GM13977 (cell line): ENCODE results near the gene SLC22A16.

Experiments used
- DNase-seq: peaks from one replicate; pipeline ENCODE4 v3.0.0; 2012; ENCODE audit warnings: low spot score
- CTCF ChIP-seq: IDR thresholded peaks from 2 replicates; pipeline ENCODE4 v1.5.1; 2012; ENCODE audit warnings: mild to moderate bottlenecking, control low read depth; ENCODE audit not compliant: insufficient read depth; ENCODE audit errors: extremely low read depth, missing control alignments
- in situ Hi-C: fragments of 300-500 bp; cut with MboI; formaldehyde crosslinking; loops from one replicate; pipeline ENCODE4 v1.12.0; 2022; ENCODE audit warnings: low sequenced_read_pairs, low pct_unique_long_range_greater_than_20kb, mixed read lengths, inconsistent platforms; ENCODE audit not compliant: unreplicated experiment

Gene SLC22A16

DNA sequence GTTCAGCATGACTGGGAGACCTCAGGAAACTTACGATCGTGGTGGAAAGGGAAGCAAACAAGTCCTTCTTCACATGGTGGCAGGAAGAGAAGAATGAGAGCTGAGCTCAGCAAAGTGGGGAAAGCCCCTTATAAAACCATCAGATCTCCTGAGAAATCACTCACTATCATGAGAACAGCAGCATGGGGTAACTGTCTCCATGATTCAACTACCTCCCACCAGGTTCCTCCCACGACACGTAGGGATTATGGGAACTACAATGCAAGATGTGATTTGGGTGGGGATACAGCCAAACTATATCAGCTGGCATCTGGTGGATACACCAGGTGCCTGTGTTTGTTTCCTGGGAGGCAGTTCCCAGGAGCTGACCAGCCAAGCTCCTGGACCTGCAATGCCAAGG lies 65.9 kb downstream of the SLC22A16 start:
- DNase-seq, result no peak
- no peak for TF ChIP-seq CTCF
- in situ Hi-C loops, result no loop called here

GRCh38 chr6:110409794-110410193 lies 66.6 kb downstream of the SLC22A16 start:
- no peak for TF ChIP-seq CTCF
- in situ Hi-C loops, result no loop called here

GRCh38 chr6:110408901-110409300 lies 67.5 kb downstream of the SLC22A16 start:
- no peak for TF ChIP-seq CTCF
- no peak for DNase-seq
- in situ Hi-C loops, result no loop called here

More at GRCh38 chr6:110409794-110410193, 66.6 kb downstream of the SLC22A16 start:
- no peak for DNase-seq

GRCh38 chr6:110404607-110405006 lies 71.8 kb downstream of the SLC22A16 start:
- in situ Hi-C loops, result no loop called here
- TF ChIP-seq CTCF, result no peak
- no peak for DNase-seq

- no peak for TF ChIP-seq CTCF
- DNase-seq, result no peak
These were observed 74.7 kb downstream of the SLC22A16 start for GRCh38 chr6:110401585-110402176.

DNA sequence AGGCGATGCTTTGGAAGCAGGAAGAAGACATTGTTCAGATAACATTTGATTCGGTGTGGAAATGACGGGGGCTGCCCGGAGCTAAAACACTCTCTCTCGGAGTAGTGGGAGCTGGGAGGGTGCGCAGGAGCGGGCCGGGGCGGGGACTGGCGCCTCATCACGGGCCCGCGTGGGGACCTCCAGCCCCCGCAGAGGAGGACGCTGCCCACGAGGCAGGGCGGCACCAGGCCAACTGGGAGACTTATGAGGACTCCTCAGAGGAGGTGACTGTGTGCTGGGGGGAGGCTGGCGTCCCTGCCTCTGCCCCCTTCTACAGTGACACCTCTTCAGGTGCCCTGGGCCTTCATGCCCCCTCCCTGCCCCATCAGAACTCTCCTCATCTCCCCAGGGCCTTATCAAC lies 76.2 kb downstream of the SLC22A16 start:
- DNase-seq, result no peak
- no peak for TF ChIP-seq CTCF
- in situ Hi-C loops, result no loop called here

More at GRCh38 chr6:110401585-110402176, 74.7 kb downstream of the SLC22A16 start:
- in situ Hi-C loops, result no loop called here
